B cell (primary cell): Measurements from ENCODE around the gene SLCO2B1. TPM values are rescaled to one million over a fixed set of nuclear protein-coding genes. Genes with fewer than 3 reads are reported as not detected.
A peak's percentile ranks its signal among the peaks of the same experiment; 100 is the strongest.

Experiments
- ATAC-seq: fragments of 200-7000 bp; cut with Tn5 transposase; one replicate; pipeline ENCODE4 v1.10.0; 2021; ENCODE audit warnings: low read depth, mild to moderate bottlenecking, moderate number of reproducible peaks, moderate library complexity
- CTCF ChIA-PET: fragments of 350-600 bp; sonication (Branson Sonifier 250); formaldehyde crosslinking; loops from one replicate; lab custom pipeline; 2021; ENCODE audit warnings: antibody characterized with exemption, inconsistent platforms; lab: Charles Lee
- POLR2A ChIA-PET: fragments of 350-600 bp; sonication (Branson Sonifier 250); formaldehyde crosslinking; loops from one replicate; lab custom pipeline; 2021; ENCODE audit warnings: antibody characterized with exemption; lab: Charles Lee
- DNase-seq: peaks from one replicate; pipeline ENCODE4 v3.0.0; 2013
- H2AFZ ChIP-seq: 2 replicates; pipeline ENCODE4 v1.6.1; 2012; ENCODE audit warnings: mild to moderate bottlenecking, low read depth, low read length; ENCODE audit not compliant: insufficient read depth, poor library complexity, severe bottlenecking
- H3K27ac ChIP-seq, 2 donors: 1 replicate in 1 of 2; 2 replicates in 1 of 2; pipeline ENCODE4 v1.5.1; 2012 to 2013; ENCODE audit warnings: low read length in 2 of 2, mild to moderate bottlenecking in 2 of 2, moderate library complexity in 1 of 2
- H3K27me3 ChIP-seq, 4 experiments: fragments of 200-600 bp in 1 of 4; sonication (generic) in 1 of 4; replicated peaks in 1 of 4; 1 replicate in 2 of 4; 2 replicates in 2 of 4; pipeline versions ENCODE4 v1.6.1 to v1.7.0; 2013 to 2016; ENCODE audit warnings: low read length in 3 of 4, mild to moderate bottlenecking in 2 of 4, mixed read lengths in 1 of 4, moderate library complexity in 1 of 4; ENCODE audit not compliant: insufficient read depth in 4 of 4, control insufficient read depth in 3 of 4; ENCODE audit errors: control extremely low read depth in 1 of 4
- H3K36me3 ChIP-seq, 2 experiments: replicated peaks in 1 of 2; 1 replicate in 1 of 2; 2 replicates in 1 of 2; pipeline versions ENCODE4 v1.6.1 to v1.7.1; 2013; ENCODE audit warnings: low read length in 1 of 2; ENCODE audit not compliant: insufficient read depth in 2 of 2, control insufficient read depth in 1 of 2; ENCODE audit errors: control extremely low read depth in 1 of 2, extremely low read depth in 1 of 2
- H3K4me1 ChIP-seq, 2 donors: fragments of 200-600 bp in 1 of 2; sonication (generic) in 1 of 2; 1 replicate in 1 of 2; 2 replicates in 1 of 2; pipeline versions ENCODE4 v1.5.1 to v1.6.1; 2013 to 2017; ENCODE audit warnings: low read length in 2 of 2; ENCODE audit not compliant: control insufficient read depth in 2 of 2, insufficient read depth in 2 of 2
- H3K4me2 ChIP-seq: replicated peaks from 2 replicates; pipeline ENCODE3; 2012; ENCODE audit warnings: mild to moderate bottlenecking, low read depth, low read length; ENCODE audit not compliant: poor library complexity, severe bottlenecking
- H3K4me3 ChIP-seq, 5 experiments: fragments of 200-600 bp in 1 of 5; sonication (generic) in 1 of 5; 1 replicate in 3 of 5; 2 replicates in 2 of 5; pipeline versions ENCODE4 v1.5.1 to v1.7.0; 2011 to 2016; ENCODE audit warnings: low read length in 4 of 5, mild to moderate bottlenecking in 4 of 5, low read depth in 2 of 5, control low read depth in 1 of 5, moderate library complexity in 1 of 5; ENCODE audit not compliant: insufficient read depth in 1 of 5; ENCODE audit errors: control extremely low read depth in 1 of 5, extremely low read depth in 1 of 5
- H3K79me2 ChIP-seq: fragments of 200-600 bp; sonication (generic); one replicate; pipeline ENCODE4 v1.6.0; 2016; ENCODE audit warnings: low read length; ENCODE audit not compliant: control insufficient read depth, insufficient read depth
- H3K9ac ChIP-seq: fragments of 200-600 bp; sonication (generic); 2 replicates; pipeline ENCODE4 v1.6.1; 2017; ENCODE audit warnings: mild to moderate bottlenecking, low read length, moderate library complexity
- H3K9me3 ChIP-seq, 3 donors: one replicate each; pipeline versions ENCODE4 v1.6.1 to v1.7.1; 2013; ENCODE audit warnings: low read length in 2 of 3; ENCODE audit not compliant: control insufficient read depth in 2 of 3, insufficient read depth in 1 of 3; ENCODE audit errors: control extremely low read depth in 1 of 3
- H4K20me1 ChIP-seq: 2 replicates; pipeline ENCODE4 v1.6.0; 2012; ENCODE audit warnings: mild to moderate bottlenecking, low read length; ENCODE audit not compliant: insufficient read depth, control insufficient read depth, poor library complexity, severe bottlenecking
- H3K27ac Mint-ChIP-seq: one replicate; pipeline ENCODE4 v1.8.0; 2021; ENCODE audit warnings: mixed read lengths
- H3K27me3 Mint-ChIP-seq: one replicate; pipeline ENCODE4 v1.8.0; 2021; ENCODE audit warnings: mixed read lengths
- H3K4me1 Mint-ChIP-seq: one replicate; pipeline ENCODE4 v1.8.0; 2021; ENCODE audit warnings: mixed read lengths
- H3K4me3 Mint-ChIP-seq: one replicate; pipeline ENCODE4 v1.8.0; 2021; ENCODE audit warnings: mixed read lengths
- H3K9me3 Mint-ChIP-seq: one replicate; pipeline ENCODE4 v1.8.0; 2022; ENCODE audit warnings: mixed read lengths; ENCODE audit not compliant: insufficient read depth
- CTCF ChIP-seq: fragments of 200-600 bp; IDR thresholded peaks from one replicate; pipeline ENCODE4 v1.8.0; 2022; ENCODE audit warnings: antibody characterized with exemption, mild to moderate bottlenecking
- EZH2 ChIP-seq: IDR thresholded peaks from 2 replicates; pipeline ENCODE4 v1.6.1; 2012; ENCODE audit warnings: borderline replicate concordance, low read depth, mild to moderate bottlenecking, moderate library complexity, low read length; ENCODE audit not compliant: insufficient read depth, poor library complexity, severe bottlenecking
- WGBS: methylation state at CpG from one replicate; pipeline ENCODE4 v1.1.5; 2013; ENCODE audit warnings: missing lambda C conversion rate; ENCODE audit not compliant: insufficient coverage; 5-methylcytosine and 5-hydroxymethylcytosine counted together
- intact Hi-C: fragments of 100-400 bp; cut with micrococcal nuclease; formaldehyde crosslinking; loops from one replicate; pipeline ENCODE4 v1.10.0; 2022
- polyA plus RNA-seq: library from polyadenylated mRNA; depleted of rRNA; stranded (reverse); fragments of >200 nt; gene quantifications from 2 replicates; pipeline ENCODE4 v1.2.3, GENCODE V29; 2012
- total RNA-seq, 2 donors: library from RNA; stranded (reverse); fragments of 120-200 nt in 1 of 2; gene quantifications; 1 replicate in 1 of 2; 2 replicates in 1 of 2; pipeline versions ENCODE4 v1.2.3 to v1.2.4, GENCODE V29; 2013 to 2022

Gene SLCO2B1
- total and polyA plus RNA-seq, 2 donors (not counting 1 experiment from before 2014, with no cell fraction given) = 1.2 TPM; not detected in 1

- ATAC-seq (no peak), DNase-seq (no peak)
- ChIA-PET CTCF (interaction anchor here (0.6 to 10.1 kb wide), 29 partner anchors 9 to 546 kb away, joined by 3 to 284 read pairs (median 6); partner anchors contain the start of gene SLCO2B1), POLR2A (no interaction called here)
- Mint-ChIP-seq H3K27me3 (peaks cover 31% of the 10 kb centered on the region), H3K27ac (no peak overlapping the region), H3K4me1 (peaks cover 1% of the 10 kb centered on the region), H3K9me3 (no peaks in the 10 kb centered on the region), H3K4me3 (no peak overlapping the region)
- Histone ChIP-seq H3K79me2 (no peaks in the 10 kb centered on the region), H3K4me2 (no peak overlapping the region), H3K27ac (no peak overlapping the region), H3K4me1 (no peaks in the 10 kb centered on the region), H3K36me3 (no peaks in the 10 kb centered on the region), H3K27me3 (peaks cover 0 to 15% (median 4%) of the 10 kb centered on the region in 4 experiments), H3K4me3 (no peak overlapping the region), H4K20me1 (no peaks in the 10 kb centered on the region), H2AFZ (no peak overlapping the region), H3K9ac (no peak overlapping the region), H3K9me3 (peaks cover 0 to 3% (median 0%) of the 10 kb centered on the region in 3 donors)
- no peak for TF ChIP-seq EZH2
- peak; percentile 59 for TF ChIP-seq CTCF
- intact Hi-C loops = loop anchor here (1.0 kb wide), 3 partner anchors 105 to 319 kb away; no protein-coding TSS in a partner anchor
- WGBS = 53% methylated on average over 5 of the region's 11 CpGs
Measured at GRCh38 chr11:75248924-75249256, 98.0 kb downstream of the SLCO2B1 start.

- intact Hi-C loops = no loop called here
- Histone ChIP-seq H3K4me3 (no peak overlapping the region), H3K36me3 (no peaks in the 10 kb centered on the region), H3K4me1 (no peaks in the 10 kb centered on the region), H2AFZ (no peak overlapping the region), H3K27me3 (peaks cover 0 to 7% (median 1%) of the 10 kb centered on the region in 4 experiments), H3K9me3 (peaks cover 0 to 3% (median 0%) of the 10 kb centered on the region in 3 donors), H4K20me1 (no peaks in the 10 kb centered on the region), H3K79me2 (no peaks in the 10 kb centered on the region), H3K4me2 (no peak overlapping the region), H3K9ac (no peak overlapping the region), H3K27ac (no peak overlapping the region)
- ATAC-seq (no peak), DNase-seq (no peak)
- Mint-ChIP-seq H3K27ac (no peak overlapping the region), H3K4me3 (no peak overlapping the region), H3K27me3 (peaks cover 24% of the 10 kb centered on the region), H3K9me3 (no peaks in the 10 kb centered on the region), H3K4me1 (peaks cover 1% of the 10 kb centered on the region)
- 66% methylated on average over 3 of the region's 3 CpGs for WGBS
- CTCF ChIA-PET = interaction anchor here (0.6 to 10.1 kb wide), 12 partner anchors 12 to 1810 kb away, joined by 3 to 284 read pairs (median 4); no protein-coding TSS in a partner anchor
- no peak for TF ChIP-seq EZH2
- TF ChIP-seq CTCF = no peak
- POLR2A ChIA-PET = no interaction called here
Measured at GRCh38 chr11:75249704-75250103, 98.8 kb downstream of the SLCO2B1 start.
